ENCODE data around the gene ARNT2.
A peak's percentile ranks its signal among the peaks of the same experiment; 100 is the strongest.

The ARNT2 gene

GRCh38 chr15:80585544-80586018, 181.4 kb downstream of the ARNT2 start:
- no peaks in the 10 kb centered on the region for H3K36me3 ChIP-seq (ENCODE audit: control insufficient read depth, insufficient read depth, low read length)
- H3K27me3 ChIP-seq (replicated peaks; ENCODE audit: control insufficient read depth, insufficient read depth, low read length): no peaks in the 10 kb centered on the region
- H3K4me3 ChIP-seq (replicated peaks; ENCODE audit: low read depth, low read length): no peak overlapping the region
- no peak for DNase-seq (ENCODE audit: extremely low read depth, insufficient read length)
- peak; percentile 22 for TF ChIP-seq CTCF (IDR thresholded peaks at IDR 0.05; ENCODE audit: insufficient read depth, low read length, poor library complexity, severe bottlenecking)

GRCh38 chr15:80586161-80586560, 182.0 kb downstream of the ARNT2 start:
- 0 out of 2 replicates have a peak, but pooled peaks cover 1% of the 10 kb centered on the region for H3K27me3 ChIP-seq (replicated peaks; ENCODE audit: control insufficient read depth, insufficient read depth, low read length)
- H3K4me3 ChIP-seq (replicated peaks; ENCODE audit: low read depth, low read length): no peak overlapping the region
- H3K36me3 ChIP-seq (ENCODE audit: control insufficient read depth, insufficient read depth, low read length): no peaks in the 10 kb centered on the region
- no peak for DNase-seq (ENCODE audit: extremely low read depth, insufficient read length)
- TF ChIP-seq CTCF (IDR thresholded peaks at IDR 0.05; ENCODE audit: insufficient read depth, low read length, poor library complexity, severe bottlenecking): no peak

- Histone ChIP-seq H3K36me3 (ENCODE audit: control insufficient read depth, insufficient read depth, low read length) (no peaks in the 10 kb centered on the region), H3K27me3 (replicated peaks; ENCODE audit: control insufficient read depth, insufficient read depth, low read length) (0 out of 2 replicates have a peak, but pooled peaks cover 1% of the 10 kb centered on the region), H3K4me3 (replicated peaks; ENCODE audit: low read depth, low read length) (no peak overlapping the region)
- no peak for TF ChIP-seq CTCF (IDR thresholded peaks at IDR 0.05; ENCODE audit: insufficient read depth, low read length, poor library complexity, severe bottlenecking)
- no peak for DNase-seq (ENCODE audit: extremely low read depth, insufficient read length)
These were observed 182.8 kb downstream of the ARNT2 start for GRCh38 chr15:80587007-80587406.

GRCh38 chr15:80587816-80588456, 183.8 kb downstream of the ARNT2 start:
- no peak for TF ChIP-seq CTCF (IDR thresholded peaks at IDR 0.05; ENCODE audit: insufficient read depth, low read length, poor library complexity, severe bottlenecking)
- Histone ChIP-seq H3K27me3 (replicated peaks; ENCODE audit: control insufficient read depth, insufficient read depth, low read length) (0 out of 2 replicates have a peak, but pooled peaks cover 1% of the 10 kb centered on the region), H3K4me3 (replicated peaks; ENCODE audit: low read depth, low read length) (no peak overlapping the region), H3K36me3 (ENCODE audit: control insufficient read depth, insufficient read depth, low read length) (no peaks in the 10 kb centered on the region)
- no peak for DNase-seq (ENCODE audit: extremely low read depth, insufficient read length)

- Histone ChIP-seq H3K27me3 (replicated peaks; ENCODE audit: control insufficient read depth, insufficient read depth, low read length) (0 out of 2 replicates have a peak, but pooled peaks cover 1% of the 10 kb centered on the region), H3K4me3 (replicated peaks; ENCODE audit: low read depth, low read length) (no peak overlapping the region), H3K36me3 (ENCODE audit: control insufficient read depth, insufficient read depth, low read length) (no peaks in the 10 kb centered on the region)
- no peak for DNase-seq (ENCODE audit: extremely low read depth, insufficient read length)
- no peak for TF ChIP-seq CTCF (IDR thresholded peaks at IDR 0.05; ENCODE audit: insufficient read depth, low read length, poor library complexity, severe bottlenecking)
These were observed 184.6 kb downstream of the ARNT2 start for GRCh38 chr15:80588801-80589200.
